ENCODE measurements around the gene ZBP1. TPM values are rescaled to one million over a fixed set of nuclear protein-coding genes. Genes with fewer than 3 reads are reported as not detected.

ZBP1 gene
- polyA plus RNA-seq (2012; rRNA removed) = not detected in 2 replicates
- not detected in 2 replicates for polyA plus RNA-seq (2012; cell fraction: cytosol; rRNA removed)
- polyA plus RNA-seq (2012; cell fraction: nucleus; rRNA removed) = not detected in 2 replicates

GRCh38 chr20:57620274-57620990 lies at the start of gene ZBP1:
Gene ZBP1 (minus strand): TSS chr20:57620426. CDS start chr20:57620295, 131 bp downstream.
- ChIA-PET CTCF (interaction anchor here (1.3 to 5.9 kb wide), 7 partner anchors 10 to 589 kb away, joined by 5 to 82 read pairs (median 8); no protein-coding TSS in a partner anchor), POLR2A (no interaction called here)
- H3K9ac ChIP-seq = no peak within 1 kb of the TSS
- H3K27ac ChIP-seq (ENCODE audit: low read depth in 2 of 2, low read length in 1 of 2) = no peak within 1 kb of the TSS
- H3K9me3 ChIP-seq = no peaks in the 10 kb centered on the region
- H3K4me3 ChIP-seq (ENCODE audit: low read depth in 2 of 2, low read length in 1 of 2) = no peak within 1 kb of the TSS
- H3K4me2 ChIP-seq = no peak within 1 kb of the TSS
- 68% methylated on average over 18 of the region's 18 CpGs for WGBS (ENCODE audit: low lambda C conversion rate)
- DNase-seq = no peak
- H3K9me2 ChIP-seq = no peaks in the 10 kb centered on the region
- TF ChIP-seq YY1 (IDR thresholded peaks at IDR 0.05; ENCODE audit: low read depth) = no peak
- no peak for TF ChIP-seq ELF1 (IDR thresholded peaks at IDR 0.05)
- no peak for TF ChIP-seq MEF2A (IDR thresholded peaks at IDR 0.05; ENCODE audit: borderline replicate concordance, low read depth)
- TF ChIP-seq NRF1 (IDR thresholded peaks at IDR 0.05; ENCODE audit: low read depth, low read length) = no peak
- no peak for TF ChIP-seq RAD21 (IDR thresholded peaks at IDR 0.05; ENCODE audit: low read length)
- no peak for TF ChIP-seq CTCF (IDR thresholded peaks at IDR 0.05)
- H3K4me1 ChIP-seq (ENCODE audit: control insufficient read depth in 1 of 2, insufficient read depth in 2 of 2, low read depth in 1 of 2, low read length in 1 of 2) = peaks cover 0 to 5% of the 10 kb centered on the region in 2 experiments; a peak in 1 of 4 replicates
- H4K20me1 ChIP-seq (ENCODE audit: insufficient read depth) = no peaks in the 10 kb centered on the region
- H3K79me2 ChIP-seq (ENCODE audit: insufficient read depth) = no peaks in the 10 kb centered on the region
- H2AFZ ChIP-seq (ENCODE audit: low read depth) = no peak within 1 kb of the TSS
- no peaks in the 10 kb centered on the region for H3F3A ChIP-seq (replicated peaks; ENCODE audit: insufficient read depth)
- no peaks in the 10 kb centered on the region for H3K36me3 ChIP-seq (replicated peaks in 1 of 2; ENCODE audit: control insufficient read depth in 1 of 2, insufficient read depth in 2 of 2, low read length in 1 of 2)
- H3K27me3 ChIP-seq (ENCODE audit: insufficient read depth) = no peaks in the 10 kb centered on the region; the same call in 1 of the 2 replicates

GRCh38 chr20:57669632-57670031 lies 49.4 kb upstream of the ZBP1 start:
- Histone ChIP-seq H3K79me2 (ENCODE audit: insufficient read depth) (peaks cover 91% of the 10 kb centered on the region), H3F3A (replicated peaks; ENCODE audit: insufficient read depth) (no peaks in the 10 kb centered on the region), H3K4me1 (ENCODE audit: control insufficient read depth in 1 of 2, insufficient read depth in 2 of 2, low read depth in 1 of 2, low read length in 1 of 2) (peaks cover 0 to 81% of the 10 kb centered on the region in 2 experiments; a peak in 2 of 4 replicates), H3K9me3 (no peaks in the 10 kb centered on the region), H2AFZ (ENCODE audit: low read depth) (no peak overlapping the region), H4K20me1 (ENCODE audit: insufficient read depth) (peaks cover 89% of the 10 kb centered on the region), H3K4me2 (no peak overlapping the region), H3K27me3 (ENCODE audit: insufficient read depth) (no peaks in the 10 kb centered on the region), H3K27ac (ENCODE audit: low read depth in 2 of 2, low read length in 1 of 2) (no peak overlapping the region; a peak in 1 of 4 replicates), H3K36me3 (replicated peaks in 1 of 2; ENCODE audit: control insufficient read depth in 1 of 2, insufficient read depth in 2 of 2, low read length in 1 of 2) (no peaks in the 10 kb centered on the region), H3K4me3 (ENCODE audit: low read depth in 2 of 2, low read length in 1 of 2) (no peak overlapping the region), H3K9me2 (no peaks in the 10 kb centered on the region), H3K9ac (no peak overlapping the region)
- CTCF ChIA-PET = interaction anchor here (0.6 to 2.4 kb wide), 3 partner anchors 9 to 47 kb away, joined by 3 to 14 read pairs (median 3); no protein-coding TSS in a partner anchor
- TF ChIP-seq GABPA (IDR thresholded peaks at IDR 0.05; ENCODE audit: low read depth) (no peak), JUND (IDR thresholded peaks at IDR 0.05) (no peak), YY1 (IDR thresholded peaks at IDR 0.05; ENCODE audit: low read depth) (no peak), RFX5 (IDR thresholded peaks at IDR 0.05; ENCODE audit: low read length) (no peak), NFIC (IDR thresholded peaks at IDR 0.05; ENCODE audit: borderline replicate concordance) (no peak), ELF1 (IDR thresholded peaks at IDR 0.05) (no peak), NRF1 (IDR thresholded peaks at IDR 0.05; ENCODE audit: low read depth, low read length) (no peak), CHD2 (IDR thresholded peaks at IDR 0.05; ENCODE audit: low read length, partially characterized antibody) (no peak), MXI1 (IDR thresholded peaks at IDR 0.05; ENCODE audit: low read depth, low read length) (no peak), TEAD4 (IDR thresholded peaks at IDR 0.05; ENCODE audit: borderline replicate concordance, insufficient read depth) (no peak), RXRA (IDR thresholded peaks at IDR 0.05; ENCODE audit: borderline replicate concordance, low read depth) (no peak), MAX (IDR thresholded peaks at IDR 0.05; ENCODE audit: low read depth) (no peak), FOXJ3 (CRISPR knock-in tag; IDR thresholded peaks at IDR 0.05) (no peak), EZH2phosphoT487 (IDR thresholded peaks at IDR 0.05; ENCODE audit: borderline replicate concordance, low read depth) (no peak), SIN3A (IDR thresholded peaks at IDR 0.05; ENCODE audit: borderline replicate concordance, low read depth, low read length) (no peak), FOSL2 (IDR thresholded peaks at IDR 0.05; ENCODE audit: borderline replicate concordance, low read depth) (no peak), PBX3 (IDR thresholded peaks at IDR 0.05) (no peak), RCOR1 (IDR thresholded peaks at IDR 0.05; ENCODE audit: low read length) (no peak), TAF1 (IDR thresholded peaks at IDR 0.05; ENCODE audit: borderline replicate concordance, low read depth, low read length) (no peak)
- 96% methylated on average over 7 of the region's 8 CpGs for WGBS (ENCODE audit: low lambda C conversion rate)
- POLR2A ChIA-PET = no interaction called here
- DNase-seq = no peak
